ENCODE measurements around the gene SVBP.

SVBP gene

DNA sequence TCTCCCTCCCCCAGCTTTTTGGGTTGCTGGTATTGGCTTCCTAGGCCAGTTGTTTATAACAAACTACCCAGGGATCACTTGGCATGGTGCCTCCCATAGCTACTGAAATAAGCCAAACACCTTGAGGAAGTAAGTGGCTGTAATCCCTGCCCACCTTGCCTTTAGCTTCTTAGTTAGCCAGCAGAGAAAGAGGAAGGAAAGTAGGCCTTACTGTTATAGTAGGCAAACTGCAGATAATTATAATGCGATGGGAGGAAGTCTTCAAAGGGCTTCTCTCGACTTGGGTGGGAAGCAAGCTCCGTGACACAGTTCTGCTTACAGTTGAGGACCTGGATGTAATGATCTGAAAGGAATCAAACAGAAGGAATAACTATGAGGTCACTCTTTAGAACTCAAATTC is 58.6 kb downstream of the SVBP start:
- DNase-seq (ENCODE audit: low read depth), result no peak
- TF ChIP-seq, protein P1, sequence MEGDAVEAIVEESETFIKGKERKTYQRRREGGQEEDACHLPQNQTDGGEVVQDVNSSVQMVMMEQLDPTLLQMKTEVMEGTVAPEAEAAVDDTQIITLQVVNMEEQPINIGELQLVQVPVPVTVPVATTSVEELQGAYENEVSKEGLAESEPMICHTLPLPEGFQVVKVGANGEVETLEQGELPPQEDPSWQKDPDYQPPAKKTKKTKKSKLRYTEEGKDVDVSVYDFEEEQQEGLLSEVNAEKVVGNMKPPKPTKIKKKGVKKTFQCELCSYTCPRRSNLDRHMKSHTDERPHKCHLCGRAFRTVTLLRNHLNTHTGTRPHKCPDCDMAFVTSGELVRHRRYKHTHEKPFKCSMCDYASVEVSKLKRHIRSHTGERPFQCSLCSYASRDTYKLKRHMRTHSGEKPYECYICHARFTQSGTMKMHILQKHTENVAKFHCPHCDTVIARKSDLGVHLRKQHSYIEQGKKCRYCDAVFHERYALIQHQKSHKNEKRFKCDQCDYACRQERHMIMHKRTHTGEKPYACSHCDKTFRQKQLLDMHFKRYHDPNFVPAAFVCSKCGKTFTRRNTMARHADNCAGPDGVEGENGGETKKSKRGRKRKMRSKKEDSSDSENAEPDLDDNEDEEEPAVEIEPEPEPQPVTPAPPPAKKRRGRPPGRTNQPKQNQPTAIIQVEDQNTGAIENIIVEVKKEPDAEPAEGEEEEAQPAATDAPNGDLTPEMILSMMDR (IDR thresholded peaks at IDR 0.05; ENCODE audit: insufficient read depth, low read depth, low read length, missing control alignments), result no peak

DNA sequence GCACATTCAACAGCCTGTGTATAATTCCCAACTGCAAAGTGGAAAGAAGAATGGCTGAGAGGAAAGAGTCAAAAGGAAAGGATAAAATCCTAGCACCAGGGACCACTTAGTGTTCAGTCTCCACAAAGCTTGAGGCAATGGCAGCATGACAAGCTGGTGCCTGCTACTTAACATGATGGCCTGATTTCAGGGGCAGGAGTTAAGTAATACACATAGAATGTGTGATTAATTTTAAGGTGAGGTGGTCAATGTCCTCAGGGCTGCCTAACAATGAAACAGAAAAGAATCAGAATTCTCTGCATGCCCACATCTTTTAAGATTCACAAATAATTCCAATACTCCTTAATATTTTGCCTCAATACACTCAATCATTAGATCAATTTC is 59.3 kb downstream of the SVBP start:
- no peak for DNase-seq (ENCODE audit: low read depth)
- TF ChIP-seq, protein P1 (IDR thresholded peaks at IDR 0.05; ENCODE audit: insufficient read depth, low read depth, low read length, missing control alignments), result no peak

More for the DNA sequence above, 58.6 kb downstream of the SVBP start:
- H3K4me3 ChIP-seq (ENCODE audit: low read depth, low read length), result no peak overlapping the region

More for the DNA sequence above, 59.3 kb downstream of the SVBP start:
- H3K4me3 ChIP-seq (ENCODE audit: low read depth, low read length), result no peak overlapping the region
